Stimulated activated CD8-positive, alpha-beta memory T cell treated with anti-CD3 and anti-CD28 coated beads, Interleukin-4, amount 100 ng/mL, for 4 hours (primary cell): ENCODE measurements around the gene CDH4.

Experiments used
- DNase-seq, 2 donors: peaks; one replicate each; pipeline ENCODE4 v3.0.0-alpha.2; 2020; ENCODE audit warnings: low read depth in 2 of 2, low spot score in 1 of 2

Gene CDH4

DNA sequence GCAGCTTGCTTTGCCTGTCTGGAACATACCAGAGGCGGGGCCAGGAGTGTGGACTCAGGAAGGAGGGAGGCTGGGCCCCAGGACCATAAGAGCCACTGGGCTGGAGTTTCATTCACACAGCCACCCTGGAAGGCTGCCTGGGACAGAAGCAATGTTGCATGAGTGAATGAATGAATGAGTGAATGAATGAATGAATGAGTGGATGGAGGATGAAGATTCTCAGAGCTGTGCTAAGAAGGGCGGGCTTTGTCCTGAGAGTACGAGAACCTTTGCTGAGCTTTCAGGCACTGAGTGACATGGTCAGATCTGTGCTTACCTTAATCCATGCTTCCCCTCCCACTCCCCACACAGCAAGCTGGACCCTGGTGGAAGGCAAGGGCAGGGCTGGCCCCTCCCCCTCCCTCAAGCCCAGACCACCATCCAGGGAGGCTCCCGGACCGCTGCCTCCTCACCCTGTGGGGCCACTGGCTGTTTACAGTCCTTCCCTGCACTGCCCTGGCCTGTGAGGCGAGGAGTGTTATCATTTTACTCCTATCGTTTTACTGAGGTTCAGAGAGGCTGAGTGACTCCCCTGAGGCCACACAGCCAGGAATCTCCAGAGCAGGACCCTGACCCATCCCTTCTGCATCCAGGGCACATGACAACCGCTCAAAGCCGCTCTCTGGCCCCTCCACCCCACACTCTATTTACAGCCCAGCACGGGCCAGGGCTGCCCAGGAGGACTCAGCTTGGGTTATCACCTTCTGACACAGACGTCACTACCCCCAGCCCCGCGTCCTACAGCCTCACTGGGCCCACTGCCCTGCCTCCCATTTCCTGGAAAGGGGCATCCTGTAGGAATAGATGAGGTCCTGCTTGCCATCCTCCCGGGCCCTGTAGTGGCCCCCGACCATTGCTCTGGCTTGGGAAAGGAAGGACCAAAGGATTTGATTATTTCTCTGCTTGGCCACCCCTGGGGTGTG lies 543.9 kb downstream of the CDH4 start:
- no peak for DNase-seq

- DNase-seq, result no peak
Measured at GRCh38 chr20:61796738-61797137, 544.7 kb downstream of the CDH4 start.

- no peak for DNase-seq
Measured at GRCh38 chr20:61797200-61797599, 545.1 kb downstream of the CDH4 start.

- no peak for DNase-seq
Measured at GRCh38 chr20:61797971-61798411, 545.9 kb downstream of the CDH4 start.

DNA sequence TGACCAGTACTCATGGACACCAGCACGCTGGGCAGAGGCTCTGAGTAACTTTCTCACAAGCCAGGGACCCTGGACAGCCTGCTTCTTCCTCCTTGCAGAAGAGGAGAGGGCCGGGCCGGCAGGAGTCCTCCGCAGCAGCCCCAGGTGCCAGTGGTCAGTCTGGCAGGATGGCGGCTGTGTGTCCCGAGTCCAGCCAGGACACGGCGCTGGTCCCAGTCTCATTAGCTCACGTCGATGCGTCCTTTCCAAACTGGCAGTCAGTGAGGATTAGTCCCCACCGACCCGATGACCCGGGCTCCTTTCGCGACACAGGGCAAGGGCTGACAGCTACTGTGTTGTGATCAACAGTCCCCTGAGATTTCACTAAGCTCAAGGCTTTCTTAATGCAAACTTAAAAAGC lies 546.6 kb downstream of the CDH4 start:
- no peak for DNase-seq

GRCh38 chr20:61799394-61799923 lies 547.4 kb downstream of the CDH4 start:
- no peak for DNase-seq

- DNase-seq, result no peak
Measured at GRCh38 chr20:61799928-61800327, 547.9 kb downstream of the CDH4 start.

DNA sequence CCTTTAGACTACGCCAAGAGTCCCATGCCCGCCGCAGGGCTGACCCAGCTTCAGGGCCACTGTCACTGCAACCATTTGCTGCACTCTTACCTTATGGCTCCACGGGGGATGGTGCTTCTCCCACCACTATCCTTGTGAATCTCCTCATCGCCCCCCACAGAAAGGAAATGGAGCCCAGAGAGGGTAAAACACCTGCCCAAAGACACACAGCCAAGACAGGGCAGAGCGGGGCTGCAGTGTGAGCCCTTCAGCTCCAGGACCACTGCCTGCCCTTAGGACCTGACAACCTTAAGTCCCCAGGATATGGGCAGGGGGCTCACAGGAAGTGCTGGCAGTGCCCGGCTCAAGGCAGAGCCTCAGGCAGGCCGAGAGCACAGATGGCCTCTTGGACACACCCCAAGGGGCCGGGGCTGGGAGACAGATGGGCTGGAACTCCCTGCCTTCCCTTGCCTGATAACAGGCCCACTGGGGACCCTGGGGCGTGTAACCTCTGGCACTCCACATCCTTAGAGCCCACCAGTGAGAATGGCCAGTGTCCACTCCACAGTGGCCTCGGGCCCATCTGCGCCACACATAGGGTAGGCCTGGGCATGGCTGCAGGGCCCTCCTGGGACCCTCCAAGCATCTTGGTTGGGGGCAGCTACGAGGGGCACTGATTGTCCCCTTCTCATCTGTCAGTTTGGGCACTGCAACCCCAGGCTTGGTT lies 548.5 kb downstream of the CDH4 start:
- no peak for DNase-seq

GRCh38 chr20:61801065-61801360 lies 549.0 kb downstream of the CDH4 start:
- DNase-seq, result no peak

GRCh38 chr20:61801428-61801827 lies 549.4 kb downstream of the CDH4 start:
- DNase-seq, result no peak

DNA sequence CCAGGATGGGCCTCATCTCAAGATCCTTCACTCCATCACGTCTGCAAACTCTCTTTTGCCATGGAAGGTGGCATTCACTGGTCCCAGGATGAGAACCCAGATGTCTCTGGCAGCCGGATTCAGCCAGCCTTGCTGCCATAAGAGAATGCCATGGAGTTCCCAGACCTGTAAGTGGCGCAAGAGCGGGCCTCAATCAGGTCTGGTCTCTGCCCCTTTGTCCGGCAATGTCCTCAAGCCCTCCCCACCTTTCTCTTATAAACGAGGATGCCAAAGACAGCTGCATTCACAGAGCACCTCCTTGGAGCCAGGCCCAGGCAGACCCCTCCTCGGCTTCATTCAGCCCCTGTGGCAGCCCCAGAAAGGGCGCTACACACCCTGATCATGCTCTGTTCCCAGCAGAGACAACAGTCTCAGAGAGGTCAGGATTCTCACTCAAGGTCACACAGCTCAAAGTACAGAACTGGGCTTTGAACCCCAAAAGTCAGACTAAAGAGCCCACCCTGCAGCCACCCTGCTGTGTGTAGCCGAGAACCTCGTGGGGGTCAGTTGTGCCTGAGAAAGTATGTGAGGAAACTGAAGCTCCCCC lies 549.9 kb downstream of the CDH4 start:
- no peak for DNase-seq

DNA sequence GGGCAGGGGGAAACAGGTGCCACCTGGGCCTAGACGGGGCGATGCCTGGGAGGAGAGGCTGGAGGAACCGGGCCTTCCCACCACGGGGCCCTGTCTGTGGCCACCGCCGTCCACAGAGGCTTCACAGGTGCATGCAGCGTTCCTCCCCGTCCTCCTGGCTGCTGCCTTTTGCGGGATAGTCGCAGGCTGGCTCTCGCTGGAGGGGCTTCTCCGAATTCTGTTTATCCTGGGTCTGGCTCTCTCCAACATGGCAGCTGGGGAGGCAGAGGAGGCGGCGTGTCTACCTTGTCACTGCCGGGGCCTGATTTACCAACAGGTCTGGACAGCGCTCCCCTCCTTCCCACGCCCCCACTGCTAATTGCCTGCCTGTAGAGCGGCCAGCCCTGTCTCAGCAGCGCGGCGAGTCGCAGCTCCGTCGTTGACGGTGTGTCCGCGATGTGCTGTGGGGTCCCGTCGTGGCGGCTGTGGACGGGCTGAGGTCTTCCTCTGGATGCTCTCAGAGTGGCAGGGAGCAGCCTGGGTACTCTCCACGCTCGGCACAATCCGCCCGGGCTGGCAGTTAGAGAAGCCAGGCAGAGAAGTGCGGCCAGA lies 550.8 kb downstream of the CDH4 start:
- DNase-seq, result no peak

DNA sequence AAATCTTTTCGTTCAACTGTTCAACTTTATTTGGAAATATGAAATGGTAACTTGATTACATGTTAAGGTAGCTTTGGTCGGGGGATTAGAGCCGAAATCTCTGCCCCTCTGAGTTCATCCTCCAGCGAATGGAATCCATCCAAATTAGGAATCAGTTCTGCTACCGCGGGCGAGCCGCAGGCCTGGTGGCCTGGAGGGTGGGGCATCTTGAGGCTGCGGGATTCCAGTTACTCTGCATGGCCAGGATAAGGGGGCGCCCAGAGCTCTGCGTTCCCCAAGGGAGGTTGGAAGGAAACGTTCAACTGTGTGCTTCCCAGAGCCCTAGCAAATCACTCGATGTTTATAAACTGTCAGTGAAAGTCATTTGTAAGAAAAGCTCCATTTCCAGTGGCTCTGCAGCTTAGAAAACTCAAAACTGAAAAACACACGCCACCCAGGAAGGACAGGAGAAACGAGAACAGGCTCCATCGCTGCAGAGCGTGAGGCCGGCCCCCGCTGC lies 551.4 kb downstream of the CDH4 start:
- no peak for DNase-seq

DNA sequence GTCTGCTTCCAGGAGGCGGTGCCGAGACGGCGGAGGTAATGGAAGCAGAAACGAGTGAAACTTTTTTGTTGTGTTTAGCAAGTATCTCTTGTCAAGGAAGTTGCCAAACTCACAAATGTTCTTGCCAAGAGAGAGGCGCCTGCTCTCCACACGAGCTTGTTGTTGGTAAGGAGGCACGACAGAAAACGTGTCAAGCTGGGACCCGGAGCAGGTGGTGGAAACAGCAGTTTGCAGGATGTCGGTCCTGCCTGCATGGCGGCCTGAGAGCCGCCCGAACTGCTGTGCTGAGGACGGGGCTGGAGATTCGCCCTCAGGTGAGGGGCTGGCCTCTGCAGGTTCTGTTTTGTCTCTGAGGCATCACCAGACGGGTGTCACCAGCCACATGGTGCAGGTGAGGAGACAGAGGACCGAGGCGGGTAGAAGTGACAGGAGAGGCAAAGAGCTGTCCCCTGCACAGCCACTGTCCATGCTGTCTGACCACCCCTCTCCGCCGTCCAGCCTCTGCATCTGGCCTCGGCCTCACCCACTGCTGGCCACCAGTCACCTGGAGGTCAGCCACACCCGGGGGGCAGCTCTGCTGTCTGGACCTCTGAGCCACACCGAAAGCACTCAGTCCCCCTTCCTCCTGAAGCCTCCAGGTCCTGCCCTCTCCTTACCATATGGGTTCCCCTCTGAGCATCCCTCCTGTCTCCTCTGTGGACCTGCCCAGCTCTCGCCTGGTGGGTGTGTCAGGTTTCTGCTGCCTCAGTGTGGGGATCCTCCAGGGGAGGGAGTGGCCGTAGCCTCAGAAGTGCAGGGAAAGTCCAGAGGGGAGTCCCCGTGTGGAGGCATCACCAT lies 552.1 kb downstream of the CDH4 start:
- no peak for DNase-seq

DNA sequence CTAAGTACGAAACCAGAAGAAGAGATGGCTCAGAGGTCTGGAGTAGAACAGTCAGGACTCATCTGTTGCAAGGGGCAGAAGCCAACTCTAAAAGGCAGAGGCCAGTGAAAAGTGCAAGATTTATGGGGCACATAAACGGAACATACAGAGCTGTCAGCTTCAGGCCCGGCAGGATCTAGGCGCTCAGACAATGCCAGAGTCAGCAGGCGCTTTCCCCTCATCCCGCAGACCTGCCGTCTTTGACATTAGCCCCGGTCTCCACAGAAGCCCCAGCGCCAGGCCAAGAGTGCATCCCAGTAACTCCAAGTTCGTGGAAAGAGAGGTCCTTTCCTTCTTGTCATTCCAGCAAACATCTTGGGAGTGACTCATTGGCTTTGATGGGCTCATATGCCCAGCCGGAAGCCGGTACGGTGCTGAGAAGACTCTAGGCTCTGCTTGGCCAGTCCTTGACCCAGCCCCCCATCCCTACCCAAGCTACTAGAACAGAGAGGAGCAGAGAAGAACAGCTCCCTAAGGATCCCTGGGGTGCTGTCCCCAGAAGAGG lies 552.8 kb downstream of the CDH4 start:
- no peak for DNase-seq

DNA sequence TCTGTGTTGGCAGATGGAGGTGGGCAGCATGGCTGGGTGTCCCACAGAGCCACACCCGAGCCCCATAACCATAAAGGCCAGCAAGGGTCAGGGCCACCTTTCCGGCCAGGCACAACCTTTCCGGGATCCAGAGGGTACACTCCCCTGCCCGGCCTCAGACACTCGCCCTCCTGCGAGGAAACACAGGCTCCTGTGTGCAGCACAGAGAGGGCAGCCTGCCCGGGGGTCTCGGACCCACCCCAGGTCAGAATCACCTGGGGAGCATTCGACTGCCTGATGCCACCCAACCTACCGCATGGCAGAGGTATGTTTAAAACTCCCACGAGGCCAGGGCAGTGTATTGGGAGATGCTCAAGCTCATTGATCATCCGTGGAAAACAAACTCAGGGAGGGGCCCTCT lies 553.3 kb downstream of the CDH4 start:
- DNase-seq, result no peak

GRCh38 chr20:61805781-61806180 lies 553.7 kb downstream of the CDH4 start:
- no peak for DNase-seq

DNA sequence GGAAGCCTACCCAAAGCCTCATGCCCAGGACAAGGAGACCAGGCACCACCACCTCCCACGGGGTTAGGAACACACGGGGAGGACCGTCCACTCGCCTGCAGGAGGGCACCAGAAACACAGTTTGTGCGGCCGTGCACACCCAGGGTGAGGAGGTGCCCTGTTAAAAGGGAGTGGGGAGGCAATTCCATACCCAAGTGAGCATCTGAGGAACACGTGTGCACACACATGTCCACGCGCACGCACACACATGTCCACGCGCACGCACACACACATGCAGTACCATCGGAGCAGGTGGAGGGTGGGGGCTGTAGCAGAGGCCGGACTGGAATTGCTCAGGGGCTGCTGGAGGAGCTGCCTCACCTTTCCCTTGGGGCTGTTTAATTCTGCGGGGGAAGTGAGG lies 554.3 kb downstream of the CDH4 start:
- no peak for DNase-seq

DNA sequence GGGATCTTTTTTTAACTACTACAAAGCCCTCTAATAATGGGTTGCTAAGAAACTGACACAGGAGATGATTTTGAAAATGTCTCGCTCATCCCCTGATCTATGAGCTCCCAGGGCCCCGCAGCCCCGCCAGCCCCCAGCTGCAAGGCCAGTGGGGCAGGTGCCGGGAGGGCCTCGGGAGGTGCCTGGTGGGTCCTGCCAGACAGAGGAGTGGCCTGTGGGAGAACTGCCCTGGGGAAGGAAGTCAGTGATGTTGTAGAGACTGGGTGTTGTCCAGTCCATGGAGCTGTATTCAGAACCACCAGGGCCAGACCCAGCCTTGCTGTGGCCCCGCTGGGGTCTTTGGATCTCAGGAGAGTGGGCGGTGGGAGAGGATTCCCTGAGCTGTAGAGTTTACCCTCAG lies 554.9 kb downstream of the CDH4 start:
- no peak for DNase-seq

DNA sequence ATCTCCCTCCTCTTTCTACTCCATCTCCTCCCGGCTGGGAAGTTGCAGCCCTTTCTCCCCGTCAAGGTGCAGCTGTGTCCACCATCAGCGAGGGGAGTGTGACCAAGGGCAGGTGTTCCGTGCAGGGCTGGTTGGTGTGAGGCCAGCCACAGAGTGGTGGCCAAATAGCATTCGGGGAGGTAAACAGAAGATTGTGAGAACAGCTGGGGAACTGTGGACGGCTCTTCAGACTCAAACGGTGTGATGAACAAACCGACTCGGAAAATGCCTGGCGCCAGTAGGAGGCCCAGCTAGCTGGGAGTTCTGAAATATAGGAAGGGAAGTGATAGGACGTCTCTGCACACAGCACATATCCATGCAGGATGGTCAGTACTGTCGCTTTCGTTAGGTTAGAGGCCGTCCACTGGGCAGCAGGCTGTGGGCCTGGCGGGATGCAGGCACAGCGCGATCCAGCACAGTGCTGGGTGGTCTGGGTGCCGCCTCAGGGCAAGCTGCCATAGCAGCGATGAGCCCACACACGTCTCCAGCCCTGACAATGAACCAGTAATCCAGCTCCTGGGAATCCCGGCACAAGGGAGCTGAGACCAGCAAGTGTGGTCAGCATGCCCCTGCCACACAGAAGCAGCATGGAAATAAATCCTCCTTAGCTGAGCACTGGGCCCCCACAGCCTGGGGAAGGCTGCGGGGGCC lies 555.6 kb downstream of the CDH4 start:
- no peak for DNase-seq
